ENCODE data around the gene TMUB1. TPM values are rescaled to one million over a fixed set of nuclear protein-coding genes. Genes with fewer than 3 reads are reported as not detected.

Gene TMUB1
- total and polyA plus RNA-seq, 2 donors (not counting 3 experiments of a cell fraction or from before 2014, with no cell fraction given): 41.3 to 45.3 TPM

- no peak for DNase-seq (ENCODE audit: low read depth, low spot score)
- peaks cover 9 to 43% of the 10 kb centered on the region in 2 experiments for H3K36me3 ChIP-seq (ENCODE audit: control insufficient read depth in 2 of 2, extremely low read depth in 1 of 2, insufficient read depth in 2 of 2, low read length in 2 of 2)
- H3K9me1 ChIP-seq (replicated peaks; ENCODE audit: control insufficient read depth, extremely low read depth, insufficient read depth, low read length): no peaks in the 10 kb centered on the region
- no peak overlapping the region for H3K4me3 ChIP-seq (replicated peaks in 1 of 3; ENCODE audit: insufficient read depth in 1 of 3, low read depth in 1 of 3, low read length in 3 of 3)
- CTCF ChIA-PET: no interaction called here
- H3K4me2 ChIP-seq (ENCODE audit: insufficient read depth, low read length): no peak overlapping the region
- no peak for FAIRE-seq
- no peaks in the 10 kb centered on the region for H4K20me1 ChIP-seq (replicated peaks; ENCODE audit: control insufficient read depth, extremely low read depth, insufficient read depth, low read length)
- no peak for TF ChIP-seq FOS (IDR thresholded peaks at IDR 0.05; ENCODE audit: borderline replicate concordance, insufficient read depth, low read length)
- no peak for TF ChIP-seq JUN (IDR thresholded peaks at IDR 0.05; ENCODE audit: borderline replicate concordance, insufficient read depth, insufficient read length, low read depth)
- no peak for TF ChIP-seq GATA2 (IDR thresholded peaks at IDR 0.05; ENCODE audit: insufficient read depth, insufficient read length, low read depth, low read length)
- no peak for TF ChIP-seq POLR2AphosphoS5 (IDR thresholded peaks at IDR 0.05; ENCODE audit: insufficient read depth, low read depth, low read length)
- TF ChIP-seq EZH2 (IDR thresholded peaks at IDR 0.05; ENCODE audit: borderline replicate concordance, low read depth, low read length, severe bottlenecking): no peak
- POLR2A ChIA-PET: interaction anchor here (0.6 kb wide), 1 partner anchor 12 kb away, joined by 3 read pairs; no protein-coding TSS in a partner anchor
- BruUV-seq (replicated peaks): no TSS peak
- H2AFZ ChIP-seq (ENCODE audit: low read depth, low read length): no peak overlapping the region
- H3K4me1 ChIP-seq (ENCODE audit: control insufficient read depth, extremely low read depth, insufficient read depth, low read length): peaks cover 20% of the 10 kb centered on the region
- no peak overlapping the region for H3K9ac ChIP-seq (replicated peaks; ENCODE audit: extremely low read depth, insufficient read depth, low read length)
- H3K79me2 ChIP-seq (ENCODE audit: control insufficient read depth, insufficient read depth, low read length): peaks cover 30% of the 10 kb centered on the region
- H3K9me3 ChIP-seq (replicated peaks; ENCODE audit: control insufficient read depth, insufficient read depth, low read length): no peaks in the 10 kb centered on the region
- dilution Hi-C loops (cut with MboI; ENCODE audit: extremely low pct_ligation_motif_present, low sequenced_read_pairs) (no loop called here), intact Hi-C loops (cut with micrococcal nuclease) (no loop called here)
- H3K27ac ChIP-seq (ENCODE audit: insufficient read depth, low read depth, low read length): no peak overlapping the region
- H3K27me3 ChIP-seq (ENCODE audit: control insufficient read depth in 2 of 2, insufficient read depth in 2 of 2, low read length in 2 of 2): no peaks in the 10 kb centered on the region
These were observed 35.1 kb upstream of the TMUB1 start for GRCh38 chr7:151118108-151119054.

GRCh38 chr7:151117565-151117964, 34.3 kb upstream of the TMUB1 start:
- no TSS peak for BruUV-seq (replicated peaks)
- DNase-seq (ENCODE audit: low read depth, low spot score) (no peak), FAIRE-seq (no peak)
- CTCF ChIA-PET: no interaction called here
- Histone ChIP-seq H3K4me1 (ENCODE audit: control insufficient read depth, extremely low read depth, insufficient read depth, low read length) (peaks cover 25% of the 10 kb centered on the region), H2AFZ (ENCODE audit: low read depth, low read length) (no peak overlapping the region), H3K9ac (replicated peaks; ENCODE audit: extremely low read depth, insufficient read depth, low read length) (no peak overlapping the region), H4K20me1 (replicated peaks; ENCODE audit: control insufficient read depth, extremely low read depth, insufficient read depth, low read length) (no peaks in the 10 kb centered on the region), H3K27me3 (ENCODE audit: control insufficient read depth in 2 of 2, insufficient read depth in 2 of 2, low read length in 2 of 2) (no peaks in the 10 kb centered on the region), H3K4me3 (replicated peaks in 1 of 3; ENCODE audit: insufficient read depth in 1 of 3, low read depth in 1 of 3, low read length in 3 of 3) (no peak overlapping the region), H3K36me3 (ENCODE audit: control insufficient read depth in 2 of 2, extremely low read depth in 1 of 2, insufficient read depth in 2 of 2, low read length in 2 of 2) (peaks cover 9 to 41% of the 10 kb centered on the region in 2 experiments), H3K9me3 (replicated peaks; ENCODE audit: control insufficient read depth, insufficient read depth, low read length) (no peaks in the 10 kb centered on the region), H3K9me1 (replicated peaks; ENCODE audit: control insufficient read depth, extremely low read depth, insufficient read depth, low read length) (no peaks in the 10 kb centered on the region), H3K27ac (ENCODE audit: insufficient read depth, low read depth, low read length) (no peak overlapping the region), H3K79me2 (ENCODE audit: control insufficient read depth, insufficient read depth, low read length) (peaks cover 37% of the 10 kb centered on the region), H3K4me2 (ENCODE audit: insufficient read depth, low read length) (no peak overlapping the region)
- TF ChIP-seq FOS (IDR thresholded peaks at IDR 0.05; ENCODE audit: borderline replicate concordance, insufficient read depth, low read length): no peak
- TF ChIP-seq MYC (IDR thresholded peaks at IDR 0.05; ENCODE audit: low read depth, low read length): no peak
- TF ChIP-seq CTCF (IDR thresholded peaks at IDR 0.05; ENCODE audit: extremely low read depth in 1 of 2, insufficient read depth in 1 of 2, low read depth in 1 of 2, low read length in 2 of 2): no peak
- TF ChIP-seq EZH2 (IDR thresholded peaks at IDR 0.05; ENCODE audit: borderline replicate concordance, low read depth, low read length, severe bottlenecking): no peak
- TF ChIP-seq JUN (IDR thresholded peaks at IDR 0.05; ENCODE audit: borderline replicate concordance, insufficient read depth, insufficient read length, low read depth): no peak
- no peak for TF ChIP-seq POLR2AphosphoS5 (IDR thresholded peaks at IDR 0.05; ENCODE audit: insufficient read depth, low read depth, low read length)
- TF ChIP-seq MAX (IDR thresholded peaks at IDR 0.05; ENCODE audit: insufficient read depth, insufficient read length): no peak
- no peak for TF ChIP-seq GATA2 (IDR thresholded peaks at IDR 0.05; ENCODE audit: insufficient read depth, insufficient read length, low read depth, low read length)
- no peak for TF ChIP-seq POLR2A (IDR thresholded peaks at IDR 0.05; ENCODE audit: low read depth, low read length)
- intact Hi-C loops (cut with micrococcal nuclease): no loop called here
- dilution Hi-C loops (cut with MboI; ENCODE audit: extremely low pct_ligation_motif_present, low sequenced_read_pairs): no loop called here
- POLR2A ChIA-PET: interaction anchor here (0.6 kb wide), 1 partner anchor 11 kb away, joined by 3 read pairs; no protein-coding TSS in a partner anchor

Data from endothelial cell of umbilical vein (primary cell).